Neuronal stem cell (in vitro differentiated cells): ENCODE measurements around the gene ZG16.
"Not testable (repeated sequence)": the region's sequence is repeated elsewhere in the genome, so short reads cannot be mapped to it uniquely, and the experiment has no call there.

Experiments used
- DNase-seq: peaks from one replicate; pipeline ENCODE4 v3.0.0-alpha.2; 2013; ENCODE audit warnings: low spot score
- H2AFZ ChIP-seq: one replicate; pipeline ENCODE4 v1.6.1; 2013; ENCODE audit warnings: mild to moderate bottlenecking, low read length, inconsistent platforms
- H2AK5ac ChIP-seq: 2 replicates; pipeline ENCODE4 v1.6.1; 2013; ENCODE audit warnings: low read depth, mild to moderate bottlenecking, inconsistent platforms, low read length, moderate library complexity, mixed read lengths
- H2BK120ac ChIP-seq: 2 replicates; pipeline ENCODE4 v1.6.1; 2013; ENCODE audit warnings: low read depth, mild to moderate bottlenecking, inconsistent platforms, low read length, moderate library complexity, mixed read lengths
- H2BK12ac ChIP-seq: one replicate; pipeline ENCODE4 v1.6.1; 2013; ENCODE audit warnings: low read length, inconsistent platforms
- H2BK15ac ChIP-seq: 2 replicates; pipeline ENCODE4 v1.6.1; 2013; ENCODE audit warnings: mild to moderate bottlenecking, low read length, inconsistent platforms, mixed read lengths
- H2BK5ac ChIP-seq: one replicate; pipeline ENCODE4 v1.6.1; 2013; ENCODE audit warnings: inconsistent platforms, mild to moderate bottlenecking, low read length, moderate library complexity
- H3K14ac ChIP-seq: one replicate; pipeline ENCODE4 v1.6.1; 2013; ENCODE audit warnings: low read length, inconsistent platforms
- H3K18ac ChIP-seq: 2 replicates; pipeline ENCODE4 v1.6.1; 2013; ENCODE audit warnings: low read length, inconsistent platforms
- H3K23ac ChIP-seq: 2 replicates; pipeline ENCODE4 v1.6.1; 2013; ENCODE audit warnings: low read depth, mild to moderate bottlenecking, mixed read lengths, low read length, inconsistent platforms; ENCODE audit not compliant: poor library complexity
- H3K27ac ChIP-seq: replicated peaks from 3 replicates; pipeline ENCODE4 v1.5.1; 2013; ENCODE audit warnings: low read length, inconsistent platforms
- H3K27me3 ChIP-seq, 3 experiments: 2 replicates each; pipeline ENCODE4 v1.6.1; 2013; ENCODE audit warnings: low read length in 3 of 3, mild to moderate bottlenecking in 2 of 3, inconsistent platforms in 1 of 3, low read depth in 1 of 3, mixed read lengths in 1 of 3, moderate library complexity in 1 of 3; ENCODE audit not compliant: control insufficient read depth in 3 of 3, insufficient read depth in 3 of 3
- H3K36me3 ChIP-seq, 2 donors: replicated peaks in 1 of 2; 2 replicates each; pipeline ENCODE4 v1.6.1; 2013; ENCODE audit warnings: low read length in 2 of 2; ENCODE audit not compliant: control insufficient read depth in 2 of 2, insufficient read depth in 2 of 2
- H3K4ac ChIP-seq: 2 replicates; pipeline ENCODE4 v1.6.1; 2013; ENCODE audit warnings: inconsistent platforms, mild to moderate bottlenecking, low read length, moderate library complexity
- H3K4me1 ChIP-seq, 2 donors: 1 replicate in 1 of 2; 2 replicates in 1 of 2; pipeline ENCODE4 v1.6.1; 2013; ENCODE audit warnings: low read length in 2 of 2, low read depth in 1 of 2; ENCODE audit not compliant: control insufficient read depth in 2 of 2, insufficient read depth in 1 of 2
- H3K4me2 ChIP-seq: one replicate; pipeline ENCODE4 v1.6.1; 2013; ENCODE audit warnings: mild to moderate bottlenecking, low read length, inconsistent platforms; ENCODE audit not compliant: insufficient read depth, poor library complexity, severe bottlenecking
- H3K4me3 ChIP-seq, 2 donors: 2 replicates each; pipeline ENCODE4 v1.5.1; 2013; ENCODE audit warnings: low read length in 2 of 2, mild to moderate bottlenecking in 2 of 2, inconsistent platforms in 1 of 2, moderate library complexity in 1 of 2
- H3K79me1 ChIP-seq: one replicate; pipeline ENCODE4 v1.6.1; 2013; ENCODE audit warnings: low read depth, mild to moderate bottlenecking, inconsistent platforms, low read length, moderate library complexity
- H3K9ac ChIP-seq: one replicate; pipeline ENCODE4 v1.6.1; 2013; ENCODE audit warnings: mild to moderate bottlenecking, low read depth, low read length, inconsistent platforms; ENCODE audit not compliant: poor library complexity
- H3K9me3 ChIP-seq, 2 donors: replicated peaks in 1 of 2; 2 replicates each; pipeline versions ENCODE3 to v1.6.1; 2013; ENCODE audit warnings: low read length in 2 of 2, mild to moderate bottlenecking in 2 of 2, inconsistent platforms in 1 of 2, low read depth in 1 of 2, mixed read lengths in 1 of 2, moderate library complexity in 1 of 2; ENCODE audit not compliant: control insufficient read depth in 2 of 2, insufficient read depth in 1 of 2
- H4K8ac ChIP-seq: one replicate; pipeline ENCODE4 v1.6.1; 2013; ENCODE audit warnings: low read depth, mild to moderate bottlenecking, inconsistent platforms, low read length, moderate library complexity
- H4K91ac ChIP-seq: one replicate; pipeline ENCODE4 v1.6.1; 2013; ENCODE audit warnings: low read length, low read depth, mild to moderate bottlenecking, inconsistent platforms; ENCODE audit not compliant: poor library complexity
- WGBS, 2 donors: extraction: QIAGEN DNeasy Blood & Tissue Kit; methylation state at CpG; one replicate each; pipeline ENCODE4 v1.1.7; 2013; ENCODE audit warnings: missing lambda C conversion rate in 2 of 2, mixed read lengths in 1 of 2; ENCODE audit not compliant: insufficient read length in 2 of 2, insufficient replicate concordance in 1 of 2; ENCODE audit errors: extremely low coverage in 2 of 2; 5-methylcytosine and 5-hydroxymethylcytosine counted together

ZG16 gene

DNA sequence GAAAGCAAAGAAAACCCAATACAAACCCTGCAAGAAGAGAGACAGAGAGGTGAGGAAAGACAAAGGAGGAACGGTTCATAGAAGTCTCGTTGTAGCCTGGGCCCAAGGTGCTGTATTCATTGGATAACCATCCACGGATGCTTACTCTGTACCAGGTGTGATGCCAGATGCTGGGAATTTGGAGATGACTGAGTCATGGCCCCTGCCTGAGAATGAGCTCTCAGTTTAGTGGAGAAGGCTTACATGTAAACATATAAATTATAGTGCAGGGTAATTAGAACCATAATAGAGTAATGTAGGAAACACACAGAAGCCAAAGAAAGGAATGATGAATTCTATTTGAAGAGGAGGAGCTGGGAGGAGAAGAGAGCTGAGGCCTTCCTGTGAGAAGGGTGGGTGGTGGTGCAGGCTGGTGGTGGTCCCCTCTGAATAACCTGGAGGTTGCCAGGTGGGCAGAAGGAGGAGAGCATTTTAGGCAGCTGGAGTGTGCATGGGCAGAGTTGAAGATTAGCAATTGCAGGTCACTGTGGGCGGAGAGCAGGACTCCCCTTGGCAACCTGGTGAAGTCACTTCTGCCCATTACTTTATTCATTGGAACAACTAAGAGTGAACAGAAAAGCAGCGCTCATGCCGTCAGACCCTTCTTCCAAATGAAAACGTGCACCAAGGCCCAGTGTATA is 7.7 kb upstream of the ZG16 start:
- no peak for DNase-seq
- no peaks in the 10 kb centered on the region for H3K4me1 ChIP-seq
- H3K18ac ChIP-seq, result no peak overlapping the region
- no peak overlapping the region for H2AFZ ChIP-seq
- no peak overlapping the region for H3K14ac ChIP-seq
- no peak overlapping the region for H2BK12ac ChIP-seq
- H3K4me3 ChIP-seq, result no peak overlapping the region
- H3K27me3 ChIP-seq, result peaks cover 0 to 14% (median 2%) of the 10 kb centered on the region in 3 experiments
- H2BK15ac ChIP-seq, result no peak overlapping the region
- no peak overlapping the region for H2BK5ac ChIP-seq
- no CpG with 5 or more reads among the region's 7 CpGs for WGBS, 2 donors
- H3K9me3 ChIP-seq, result no peaks in the 10 kb centered on the region
- no peak overlapping the region for H3K9ac ChIP-seq
- no peak overlapping the region for H4K8ac ChIP-seq
- H2AK5ac ChIP-seq, result no peak overlapping the region
- H3K4me2 ChIP-seq, result no peak overlapping the region
- no peak overlapping the region for H2BK120ac ChIP-seq
- no peaks in the 10 kb centered on the region for H3K36me3 ChIP-seq
- H3K23ac ChIP-seq, result no peak overlapping the region
- no peaks in the 10 kb centered on the region for H3K79me1 ChIP-seq
- no peak overlapping the region for H4K91ac ChIP-seq
- H3K27ac ChIP-seq, result no peak overlapping the region
- no peak overlapping the region for H3K4ac ChIP-seq

DNA sequence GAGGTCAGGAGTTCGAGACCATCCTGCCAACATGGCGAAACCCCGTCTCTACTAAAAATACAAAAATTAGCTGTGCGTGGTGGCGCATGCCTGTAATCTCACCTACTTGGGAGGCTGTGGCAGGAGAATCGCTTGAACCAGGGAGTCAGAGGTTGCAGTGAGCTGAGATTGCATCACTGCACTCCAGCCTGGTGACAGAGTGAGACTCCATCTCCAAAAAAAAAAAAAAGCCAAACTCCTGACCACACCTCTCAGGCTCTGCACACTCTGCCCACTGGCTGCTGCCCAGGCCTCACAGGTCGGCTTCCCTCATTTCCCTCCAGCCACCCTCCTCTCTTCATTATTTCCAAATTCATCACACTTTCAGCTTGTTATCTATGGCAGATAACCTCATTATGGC is 5.7 kb upstream of the ZG16 start:
- not testable (repeated sequence) for DNase-seq, H3K14ac ChIP-seq, H3K23ac ChIP-seq, H3K27ac ChIP-seq, H2AK5ac ChIP-seq, H3K4me2 ChIP-seq, H3K9ac ChIP-seq, H3K9me3 ChIP-seq, H3K36me3 ChIP-seq, H4K91ac ChIP-seq, H2BK15ac ChIP-seq, H3K18ac ChIP-seq, H2BK5ac ChIP-seq, H3K79me1 ChIP-seq, H2BK12ac ChIP-seq, H2BK120ac ChIP-seq, H3K4ac ChIP-seq, H3K4me3 ChIP-seq, H3K4me1 ChIP-seq, H4K8ac ChIP-seq, H2AFZ ChIP-seq
- peaks cover 0 to 14% (median 2%) of the 10 kb centered on the region in 3 experiments for H3K27me3 ChIP-seq
- no CpG with 5 or more reads among the region's 7 CpGs for WGBS, 2 donors

DNA sequence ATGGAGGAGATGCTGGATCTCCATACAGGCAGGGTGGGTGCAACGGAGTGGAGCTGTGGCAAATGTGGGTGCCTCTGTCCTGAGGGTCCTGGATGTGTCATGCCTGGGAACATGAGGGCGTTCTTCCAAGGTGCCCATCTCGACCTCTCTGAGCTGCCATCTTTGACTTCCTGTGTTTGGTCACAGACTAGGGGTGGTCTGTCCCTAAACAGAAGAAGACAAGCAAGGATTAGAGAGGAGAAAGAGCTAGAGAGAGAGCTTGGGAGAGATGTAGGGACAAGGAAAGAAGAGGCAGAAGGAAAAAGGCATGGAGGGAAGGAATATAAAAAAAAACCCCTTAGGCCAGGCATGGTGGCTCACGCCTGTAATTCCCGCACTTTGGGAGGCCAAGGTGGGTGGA is 3.3 kb upstream of the ZG16 start:
- no peak overlapping the region for H3K4ac ChIP-seq
- H3K4me1 ChIP-seq, result peaks cover 0 to 2% of the 10 kb centered on the region in 2 donors
- no CpG with 5 or more reads among the region's 5 CpGs for WGBS, 2 donors

DNA sequence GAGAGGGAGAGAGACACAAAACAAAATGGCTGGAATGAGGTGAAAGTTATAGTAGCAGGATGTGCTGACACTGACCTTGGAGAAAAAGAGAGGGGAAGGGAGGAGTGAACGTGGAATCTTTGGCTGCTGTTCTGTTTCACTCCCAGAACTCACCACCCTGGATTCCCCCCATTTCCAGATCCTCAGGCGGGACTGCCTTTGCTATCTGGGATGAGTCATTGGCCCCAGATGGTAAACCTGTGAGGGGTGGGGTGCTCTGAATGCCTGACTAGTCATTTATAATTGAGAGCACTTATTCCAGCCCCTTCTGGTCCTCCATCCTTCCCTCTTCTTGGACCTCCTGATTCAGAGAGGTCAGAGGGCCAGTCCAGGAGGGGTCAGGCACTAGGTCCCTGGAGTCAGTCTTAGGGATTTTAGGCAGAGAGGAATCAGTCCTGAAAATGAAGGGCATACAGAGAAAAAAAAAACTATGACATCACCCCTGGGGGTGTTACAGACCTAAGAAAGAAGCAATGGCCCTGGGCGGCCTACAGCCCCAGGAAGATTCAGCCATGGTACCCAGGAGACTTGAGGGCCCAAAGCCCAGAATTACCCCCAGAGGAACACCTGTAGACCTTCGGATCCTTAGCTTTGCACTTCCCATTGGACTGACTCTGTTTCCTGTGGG is 2.2 kb upstream of the ZG16 start:
- Histone ChIP-seq H2BK5ac (no peak overlapping the region), H3K4me3 (no peak overlapping the region), H3K79me1 (no peaks in the 10 kb centered on the region), H3K9me3 (no peaks in the 10 kb centered on the region), H3K4ac (no peak overlapping the region), H3K18ac (no peak overlapping the region), H2AK5ac (no peak overlapping the region), H3K9ac (no peak overlapping the region), H3K36me3 (no peaks in the 10 kb centered on the region), H3K4me2 (no peak overlapping the region), H3K14ac (no peak overlapping the region), H3K27ac (no peak overlapping the region), H3K23ac (no peak overlapping the region), H3K27me3 (peaks cover 0 to 17% (median 2%) of the 10 kb centered on the region in 3 experiments), H2BK12ac (no peak overlapping the region), H4K91ac (no peak overlapping the region), H2AFZ (peak overlapping the region; percentile 22), H2BK15ac (no peak overlapping the region), H3K4me1 (peaks cover 0 to 2% of the 10 kb centered on the region in 2 donors), H4K8ac (no peak overlapping the region), H2BK120ac (no peak overlapping the region)
- no peak for DNase-seq
- no CpG with 5 or more reads among the region's 4 CpGs for WGBS, 2 donors

More for the DNA sequence above, 3.3 kb upstream of the ZG16 start:
- Histone ChIP-seq H2AFZ (no peak overlapping the region), H4K8ac (no peak overlapping the region), H3K79me1 (no peaks in the 10 kb centered on the region), H3K9me3 (no peaks in the 10 kb centered on the region), H3K14ac (no peak overlapping the region), H3K27ac (no peak overlapping the region), H3K27me3 (peaks cover 0 to 9% (median 2%) of the 10 kb centered on the region in 3 experiments), H3K9ac (no peak overlapping the region), H3K4me3 (no peak overlapping the region), H2BK15ac (no peak overlapping the region), H2BK5ac (no peak overlapping the region), H2AK5ac (no peak overlapping the region), H4K91ac (no peak overlapping the region), H3K18ac (peak overlapping the region; percentile 61), H3K4me2 (no peak overlapping the region), H2BK12ac (no peak overlapping the region), H2BK120ac (no peak overlapping the region), H3K23ac (no peak overlapping the region), H3K36me3 (no peaks in the 10 kb centered on the region)
- no peak for DNase-seq
